IMR-90 (cell line): Measurements from ENCODE around the gene GPR15. TPM values are rescaled to one million over a fixed set of nuclear protein-coding genes. Genes with fewer than 3 reads are reported as not detected.

ENCODE experiments used
- ATAC-seq: fragments of 200-7000 bp; cut with Tn5 transposase; 2 replicates; pipeline ENCODE4 v1.9.1; 2020; ENCODE audit warnings: low read depth, mild to moderate bottlenecking, moderate library complexity
- BruUV-seq: library from RNA; stranded (reverse); fragments of 400-500 nt; replicated peaks from 2 replicates; lab custom pipeline; 2021; lab: Mats Ljungman, UMichigan
- CTCF ChIA-PET: fragments of 300-600 bp; formaldehyde crosslinking; extraction: SDS; loops from one replicate; lab custom pipeline; 2021; ENCODE audit warnings: antibody characterized with exemption; lab: Yijun Ruan, JAX
- POLR2A ChIA-PET: fragments of 300-600 bp; sonication (Branson Sonifier 250); formaldehyde crosslinking; loops from one replicate; lab custom pipeline; 2022; ENCODE audit warnings: antibody characterized with exemption; ENCODE audit not compliant: unreplicated experiment; lab: Charles Lee
- DNase-seq: peaks from one replicate; pipeline ENCODE4 v3.0.0; 2013
- H2AFZ ChIP-seq: replicated peaks from 2 replicates; pipeline ENCODE3; 2013; ENCODE audit warnings: low read length, mild to moderate bottlenecking; ENCODE audit not compliant: poor library complexity
- H2AK5ac ChIP-seq: 2 replicates; pipeline ENCODE4 v1.6.1; 2013; ENCODE audit warnings: low read depth, low read length, inconsistent platforms
- H2AK9ac ChIP-seq: replicated peaks from 2 replicates; pipeline ENCODE3; 2013; ENCODE audit warnings: mild to moderate bottlenecking, low read depth, low read length, moderate library complexity; ENCODE audit not compliant: poor library complexity
- H2BK120ac ChIP-seq: 2 replicates; pipeline ENCODE4 v1.6.1; 2013; ENCODE audit warnings: low read depth, low read length, inconsistent platforms
- H2BK15ac ChIP-seq: 3 replicates; pipeline ENCODE4 v1.6.1; 2013; ENCODE audit warnings: low read depth, low read length, inconsistent platforms
- H2BK20ac ChIP-seq: 2 replicates; pipeline ENCODE4 v1.6.1; 2013; ENCODE audit warnings: low read depth, mild to moderate bottlenecking, inconsistent platforms, low read length, moderate library complexity
- H2BK5ac ChIP-seq: 2 replicates; pipeline ENCODE4 v1.6.1; 2013; ENCODE audit warnings: mild to moderate bottlenecking, low read depth, low read length, inconsistent platforms; ENCODE audit not compliant: poor library complexity, severe bottlenecking
- H3K14ac ChIP-seq: replicated peaks from 2 replicates; pipeline ENCODE4 v1.6.1; 2013; ENCODE audit warnings: low read depth, low read length, inconsistent platforms
- H3K18ac ChIP-seq: 2 replicates; pipeline ENCODE4 v1.6.1; 2013; ENCODE audit warnings: low read depth, low read length, control low read depth
- H3K23ac ChIP-seq: 2 replicates; pipeline ENCODE4 v1.6.1; 2013; ENCODE audit warnings: low read depth, low read length, inconsistent platforms
- H3K27ac ChIP-seq: 2 replicates; pipeline ENCODE4 v1.5.1; 2013; ENCODE audit warnings: mild to moderate bottlenecking, control low read depth, low read length; ENCODE audit not compliant: insufficient read depth
- H3K27me3 ChIP-seq: 2 replicates; pipeline ENCODE4 v1.6.1; 2013; ENCODE audit warnings: low read length; ENCODE audit not compliant: control insufficient read depth, insufficient read depth
- H3K36me3 ChIP-seq: 2 replicates; pipeline ENCODE4 v1.6.1; 2013; ENCODE audit warnings: low read length, mixed read lengths; ENCODE audit not compliant: control insufficient read depth, insufficient read depth
- H3K4ac ChIP-seq: 2 replicates; pipeline ENCODE4 v1.6.1; 2013; ENCODE audit warnings: low read depth, low read length, inconsistent platforms
- H3K4me1 ChIP-seq: 2 replicates; pipeline ENCODE4 v1.6.1; 2013; ENCODE audit warnings: low read length, mixed read lengths; ENCODE audit not compliant: control insufficient read depth, insufficient read depth
- H3K4me2 ChIP-seq: 2 replicates; pipeline ENCODE4 v1.6.1; 2013; ENCODE audit warnings: low read depth, mild to moderate bottlenecking, control low read depth, low read length, moderate library complexity
- H3K4me3 ChIP-seq: 2 replicates; pipeline ENCODE4 v1.5.1; 2013; ENCODE audit warnings: low read depth, mild to moderate bottlenecking, control low read depth, low read length, moderate library complexity; ENCODE audit not compliant: insufficient read depth
- H3K56ac ChIP-seq: 2 replicates; pipeline ENCODE4 v1.6.1; 2013; ENCODE audit warnings: low read length, inconsistent platforms; ENCODE audit not compliant: insufficient read depth; ENCODE audit errors: extremely low read depth
- H3K79me1 ChIP-seq, 2 experiments: 2 replicates each; pipeline ENCODE4 v1.6.1; 2013; ENCODE audit warnings: low read length in 2 of 2, inconsistent platforms in 1 of 2, low read depth in 1 of 2
- H3K9ac ChIP-seq: 2 replicates; pipeline ENCODE4 v1.6.1; 2013; ENCODE audit warnings: low read depth, low read length, control low read depth
- H3K9me1 ChIP-seq: 2 replicates; pipeline ENCODE4 v1.6.1; 2013; ENCODE audit warnings: low read length, inconsistent platforms; ENCODE audit not compliant: insufficient read depth
- H3K9me3 ChIP-seq: 2 replicates; pipeline ENCODE4 v1.6.1; 2013; ENCODE audit warnings: low read length; ENCODE audit not compliant: control insufficient read depth, insufficient read depth
- H4K20me1 ChIP-seq: 2 replicates; pipeline ENCODE4 v1.6.1; 2013; ENCODE audit warnings: low read length, inconsistent platforms; ENCODE audit not compliant: insufficient read depth
- H4K5ac ChIP-seq: 2 replicates; pipeline ENCODE4 v1.6.1; 2013; ENCODE audit warnings: mild to moderate bottlenecking, low read depth, low read length, control low read depth
- H4K8ac ChIP-seq, 2 experiments: 2 replicates each; pipeline ENCODE4 v1.6.1; 2013; ENCODE audit warnings: low read depth in 2 of 2, low read length in 2 of 2, control low read depth in 1 of 2, inconsistent platforms in 1 of 2
- H4K91ac ChIP-seq: 2 replicates; pipeline ENCODE4 v1.6.1; 2013; ENCODE audit warnings: low read depth, low read length, inconsistent platforms; ENCODE audit not compliant: insufficient read depth
- BHLHE40 ChIP-seq: fragments of 150-350 bp; IDR thresholded peaks from 2 replicates; pipeline ENCODE4 v1.6.1; 2016; ENCODE audit warnings: mild to moderate bottlenecking, low read depth, low read length
- CEBPB ChIP-seq: IDR thresholded peaks from 2 replicates; pipeline ENCODE4 v1.6.1; 2012; ENCODE audit warnings: low read depth, low read length, improper control_type of control experiment
- CHD1 ChIP-seq: IDR thresholded peaks from 2 replicates; pipeline ENCODE4 v1.6.1; 2012; ENCODE audit warnings: low read depth, low read length, improper control_type of control experiment
- FOS ChIP-seq: fragments of 150-350 bp; IDR thresholded peaks from 2 replicates; pipeline ENCODE4 v1.6.1; 2016; ENCODE audit warnings: low read depth, low read length
- MAFK ChIP-seq: IDR thresholded peaks from 2 replicates; pipeline ENCODE4 v1.6.1; 2012; ENCODE audit warnings: low read depth, low read length, improper control_type of control experiment
- MAZ ChIP-seq: IDR thresholded peaks from 2 replicates; pipeline ENCODE4 v1.6.1; 2012; ENCODE audit warnings: low read depth, mild to moderate bottlenecking, low read length, improper control_type of control experiment, moderate library complexity, borderline replicate concordance
- MXI1 ChIP-seq: IDR thresholded peaks from 2 replicates; pipeline ENCODE4 v1.6.1; 2012; ENCODE audit warnings: low read depth, mild to moderate bottlenecking, low read length, moderate library complexity, borderline replicate concordance
- NFE2L2 ChIP-seq: fragments of 150-350 bp; IDR thresholded peaks from 2 replicates; pipeline ENCODE4 v1.6.1; 2016; ENCODE audit warnings: low read depth, mild to moderate bottlenecking, low read length
- POLR2A ChIP-seq: IDR thresholded peaks from 2 replicates; pipeline ENCODE4 v1.6.1; 2012; ENCODE audit warnings: mild to moderate bottlenecking, low read depth, low read length
- RAD21 ChIP-seq: IDR thresholded peaks from 2 replicates; pipeline ENCODE4 v1.6.1; 2012; ENCODE audit warnings: low read length, improper control_type of control experiment
- RCOR1 ChIP-seq: IDR thresholded peaks from 2 replicates; pipeline ENCODE4 v1.6.1; 2012; ENCODE audit warnings: mild to moderate bottlenecking, low read length, improper control_type of control experiment; ENCODE audit not compliant: insufficient replicate concordance
- RFX5 ChIP-seq: IDR thresholded peaks from 2 replicates; pipeline ENCODE4 v1.8.0; 2012; ENCODE audit warnings: low read depth, mild to moderate bottlenecking, low read length, moderate library complexity
- SMC3 ChIP-seq: fragments of 150-350 bp; IDR thresholded peaks from 2 replicates; pipeline ENCODE4 v1.6.1; 2016; ENCODE audit warnings: low read depth, mild to moderate bottlenecking, antibody characterized with exemption, low read length, moderate library complexity
- WGBS, 2 experiments: methylation state at CpG; one replicate each; pipeline versions ENCODE4 v1.1.5 to v1.1.7; 2013; ENCODE audit warnings: missing lambda C conversion rate in 2 of 2; ENCODE audit not compliant: insufficient read length in 1 of 2; ENCODE audit errors: extremely low coverage in 2 of 2; 5-methylcytosine and 5-hydroxymethylcytosine counted together
- dilution Hi-C: fragments of 300-500 bp; cut with HindIII; formaldehyde crosslinking; loops from one replicate; pipeline ENCODE4 v1.14.3; 2018; ENCODE audit warnings: low sequenced_read_pairs; ENCODE audit not compliant: unreplicated experiment
- in situ Hi-C: fragments of 300-500 bp; cut with MboI; formaldehyde crosslinking; loops from 3 replicates; pipeline ENCODE4 v1.14.3; 2019; ENCODE audit warnings: low sequenced_read_pairs, inconsistent platforms, mixed read lengths
- intact Hi-C: fragments of 100-400 bp; cut with micrococcal nuclease; formaldehyde crosslinking; loops from 2 replicates; pipeline ENCODE4 v1.10.0; 2022
- polyA plus RNA-seq, 3 experiments: library from polyadenylated mRNA; depleted of rRNA; stranded (reverse); fragments of >200 nt; gene quantifications; 2 replicates each; pipeline ENCODE4 v1.2.3, GENCODE V29; 2012; ENCODE audit warnings: low replicate concordance in 1 of 3
- total RNA-seq: library from RNA; depleted of rRNA; stranded (reverse); fragments of >200 nt; gene quantifications from 2 replicates; pipeline ENCODE4 v1.2.3, GENCODE V29; 2012
- TF ChIP-seq, protein P1 (sequence below): conservative IDR thresholded peaks from 2 replicates; pipeline ENCODE4 v1.5.1; 2012; ENCODE audit warnings: mild to moderate bottlenecking, low read depth, low read length, improper control_type of control experiment
- TF ChIP-seq, protein P2 (sequence below): fragments of 150-350 bp; IDR thresholded peaks from 2 replicates; pipeline ENCODE4 v1.6.1; 2017; ENCODE audit warnings: mild to moderate bottlenecking, antibody characterized with exemption, low read length, low read depth
- TF ChIP-seq, protein P3 (sequence below): fragments of 150-350 bp; IDR thresholded peaks from 2 replicates; pipeline ENCODE4 v1.6.1; 2016; ENCODE audit warnings: low read depth, mild to moderate bottlenecking, low read length, moderate library complexity, borderline replicate concordance

The GPR15 gene
- total and polyA plus RNA-seq, 2 of the 4 experiments (the other 2 are of a cell fraction) = not detected

DNA sequence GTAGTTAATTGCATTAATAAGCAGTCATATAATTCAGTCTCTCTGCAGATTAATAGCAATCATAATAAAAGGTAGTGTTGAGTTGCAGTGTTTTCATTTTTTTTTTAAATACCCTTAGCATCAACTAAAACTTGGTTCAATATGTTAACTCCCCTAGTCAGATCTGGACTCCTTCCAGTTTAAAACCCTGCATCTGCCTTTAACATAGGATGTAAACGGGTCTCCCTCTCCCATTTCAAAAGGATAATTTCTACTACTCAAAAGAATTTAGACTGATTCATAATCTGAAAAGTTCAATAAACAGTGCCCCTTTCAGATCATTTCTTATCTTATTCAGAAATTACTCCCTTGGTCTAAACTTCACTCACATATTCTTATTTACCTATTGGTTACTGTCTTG, 50.3 kb downstream of the GPR15 start:
- H3K9me3 ChIP-seq = no peaks in the 10 kb centered on the region
- DNase-seq (no peak), ATAC-seq (no peak)
- H4K20me1 ChIP-seq = no peaks in the 10 kb centered on the region
- H3K27ac ChIP-seq = no peak overlapping the region
- intact Hi-C loops (no loop called here), dilution Hi-C loops (no loop called here), in situ Hi-C loops (loop anchor here (25.0 kb wide), 1 partner anchor 770 kb away; the partner anchor contains the start of gene CRYBG3)
- no peak overlapping the region for H2BK20ac ChIP-seq
- H3K56ac ChIP-seq = no peak overlapping the region
- no peak overlapping the region for H4K8ac ChIP-seq
- no peak overlapping the region for H2BK15ac ChIP-seq
- no peak overlapping the region for H3K9ac ChIP-seq
- no peak overlapping the region for H3K4ac ChIP-seq
- no TSS peak for BruUV-seq
- CTCF ChIA-PET = interaction anchor here (0.7 kb wide), 1 partner anchor 15 kb away, joined by 3 read pairs; no protein-coding TSS in a partner anchor
- POLR2A ChIA-PET = no interaction called here
- no peak overlapping the region for H3K4me3 ChIP-seq
- no peaks in the 10 kb centered on the region; the same call in 1 of the 2 replicates for H3K4me1 ChIP-seq
- 0 out of 2 replicates have a peak, but pooled peaks cover 2% of the 10 kb centered on the region for H3K9me1 ChIP-seq
- H4K5ac ChIP-seq = no peak overlapping the region
- no peak overlapping the region for H2BK5ac ChIP-seq
- H2AK9ac ChIP-seq = no peak overlapping the region
- H2AFZ ChIP-seq = no peak overlapping the region
- no peaks in the 10 kb centered on the region for H3K27me3 ChIP-seq
- no peak overlapping the region for H3K4me2 ChIP-seq
- no peak overlapping the region for H2BK120ac ChIP-seq
- no peak for TF ChIP-seq FOS
- no peak for TF ChIP-seq MAZ
- no peak for TF ChIP-seq POLR2A
- TF ChIP-seq MXI1 = no peak
- TF ChIP-seq, protein P1, sequence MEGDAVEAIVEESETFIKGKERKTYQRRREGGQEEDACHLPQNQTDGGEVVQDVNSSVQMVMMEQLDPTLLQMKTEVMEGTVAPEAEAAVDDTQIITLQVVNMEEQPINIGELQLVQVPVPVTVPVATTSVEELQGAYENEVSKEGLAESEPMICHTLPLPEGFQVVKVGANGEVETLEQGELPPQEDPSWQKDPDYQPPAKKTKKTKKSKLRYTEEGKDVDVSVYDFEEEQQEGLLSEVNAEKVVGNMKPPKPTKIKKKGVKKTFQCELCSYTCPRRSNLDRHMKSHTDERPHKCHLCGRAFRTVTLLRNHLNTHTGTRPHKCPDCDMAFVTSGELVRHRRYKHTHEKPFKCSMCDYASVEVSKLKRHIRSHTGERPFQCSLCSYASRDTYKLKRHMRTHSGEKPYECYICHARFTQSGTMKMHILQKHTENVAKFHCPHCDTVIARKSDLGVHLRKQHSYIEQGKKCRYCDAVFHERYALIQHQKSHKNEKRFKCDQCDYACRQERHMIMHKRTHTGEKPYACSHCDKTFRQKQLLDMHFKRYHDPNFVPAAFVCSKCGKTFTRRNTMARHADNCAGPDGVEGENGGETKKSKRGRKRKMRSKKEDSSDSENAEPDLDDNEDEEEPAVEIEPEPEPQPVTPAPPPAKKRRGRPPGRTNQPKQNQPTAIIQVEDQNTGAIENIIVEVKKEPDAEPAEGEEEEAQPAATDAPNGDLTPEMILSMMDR = no peak
- TF ChIP-seq, protein P2, sequence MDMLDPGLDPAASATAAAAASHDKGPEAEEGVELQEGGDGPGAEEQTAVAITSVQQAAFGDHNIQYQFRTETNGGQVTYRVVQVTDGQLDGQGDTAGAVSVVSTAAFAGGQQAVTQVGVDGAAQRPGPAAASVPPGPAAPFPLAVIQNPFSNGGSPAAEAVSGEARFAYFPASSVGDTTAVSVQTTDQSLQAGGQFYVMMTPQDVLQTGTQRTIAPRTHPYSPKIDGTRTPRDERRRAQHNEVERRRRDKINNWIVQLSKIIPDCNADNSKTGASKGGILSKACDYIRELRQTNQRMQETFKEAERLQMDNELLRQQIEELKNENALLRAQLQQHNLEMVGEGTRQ = no peak
- no peak for TF ChIP-seq MAFK
- TF ChIP-seq RFX5 = no peak
- TF ChIP-seq NFE2L2 = no peak
- no peak for TF ChIP-seq SMC3
- no peak for TF ChIP-seq RCOR1
- TF ChIP-seq, protein P3, sequence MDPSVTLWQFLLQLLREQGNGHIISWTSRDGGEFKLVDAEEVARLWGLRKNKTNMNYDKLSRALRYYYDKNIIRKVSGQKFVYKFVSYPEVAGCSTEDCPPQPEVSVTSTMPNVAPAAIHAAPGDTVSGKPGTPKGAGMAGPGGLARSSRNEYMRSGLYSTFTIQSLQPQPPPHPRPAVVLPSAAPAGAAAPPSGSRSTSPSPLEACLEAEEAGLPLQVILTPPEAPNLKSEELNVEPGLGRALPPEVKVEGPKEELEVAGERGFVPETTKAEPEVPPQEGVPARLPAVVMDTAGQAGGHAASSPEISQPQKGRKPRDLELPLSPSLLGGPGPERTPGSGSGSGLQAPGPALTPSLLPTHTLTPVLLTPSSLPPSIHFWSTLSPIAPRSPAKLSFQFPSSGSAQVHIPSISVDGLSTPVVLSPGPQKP = no peak
- no peak for TF ChIP-seq CHD1
- TF ChIP-seq BHLHE40 = no peak
- no peak for TF ChIP-seq CEBPB
- TF ChIP-seq RAD21 = no peak
- H3K36me3 ChIP-seq = peaks cover 20% of the 10 kb centered on the region
- H3K18ac ChIP-seq = no peak overlapping the region
- no peak overlapping the region for H4K91ac ChIP-seq
- H3K14ac ChIP-seq = no peak overlapping the region
- 75% methylated on average over 1 of the region's 1 CpG; no CpG with 5 or more reads in 1 of the 2 experiments for WGBS, 2 experiments
- no peak overlapping the region for H3K23ac ChIP-seq
- no peak overlapping the region for H2AK5ac ChIP-seq
- peaks cover 8 to 9% of the 10 kb centered on the region in 2 experiments; a peak in 3 of 4 replicates for H3K79me1 ChIP-seq
